Caco-2 (cell line): ENCODE measurements around the gene UGT1A6. TPM values are rescaled to one million over a fixed set of nuclear protein-coding genes. Genes with fewer than 3 reads are reported as not detected.

Experiments
- BruUV-seq: library from RNA; stranded (reverse); fragments of 400-500 nt; replicated peaks from 2 replicates; lab custom pipeline; 2021; lab: Mats Ljungman, UMichigan
- CTCF ChIA-PET: fragments of 300-600 bp; sonication (Branson Sonifier 250); formaldehyde crosslinking; loops from one replicate; lab custom pipeline; 2022; ENCODE audit warnings: antibody characterized with exemption; lab: Charles Lee
- POLR2A ChIA-PET: fragments of 300-600 bp; sonication (Branson Sonifier 250); formaldehyde crosslinking; loops from one replicate; lab custom pipeline; 2022; ENCODE audit warnings: antibody characterized with exemption; lab: Charles Lee
- DNase-seq, 2 experiments: peaks; one replicate each; pipeline versions ENCODE4 v3.0.0 to v3.0.0-alpha.2; 2020 to 2022
- H3K27me3 ChIP-seq: replicated peaks from 2 replicates; pipeline ENCODE4 v1.6.0; 2011; ENCODE audit warnings: low read length; ENCODE audit not compliant: control insufficient read depth, insufficient read depth
- H3K36me3 ChIP-seq: 2 replicates; pipeline ENCODE4 v1.5.1; 2011; ENCODE audit warnings: low read length; ENCODE audit not compliant: control insufficient read depth, insufficient read depth
- H3K4me1 ChIP-seq: fragments of 250-450 bp; sonication (Bioruptor Pico); 2 replicates; pipeline ENCODE4 v1.5.1; 2020; ENCODE audit warnings: mild to moderate bottlenecking
- H3K4me3 ChIP-seq: 2 replicates; pipeline ENCODE4 v1.5.1; 2011; ENCODE audit warnings: low read depth, mild to moderate bottlenecking, control low read depth, low read length
- H3K9me3 ChIP-seq: fragments of 250-450 bp; sonication (Bioruptor Pico); 2 replicates; pipeline ENCODE4 v1.5.1; 2020; ENCODE audit warnings: mild to moderate bottlenecking, moderate library complexity
- H3K27ac Mint-ChIP-seq: one replicate; pipeline ENCODE4 v1.8.0; 2022; ENCODE audit warnings: mixed read lengths; ENCODE audit not compliant: unreplicated experiment
- H3K27me3 Mint-ChIP-seq: one replicate; pipeline ENCODE4 v1.8.0; 2022; ENCODE audit warnings: mixed read lengths; ENCODE audit not compliant: insufficient read depth, unreplicated experiment
- H3K36me3 Mint-ChIP-seq: one replicate; pipeline ENCODE4 v1.8.0; 2022; ENCODE audit warnings: mild to moderate bottlenecking, mixed read lengths; ENCODE audit not compliant: insufficient read depth, unreplicated experiment
- H3K4me1 Mint-ChIP-seq: one replicate; pipeline ENCODE4 v1.8.0; 2022; ENCODE audit warnings: low read depth, mixed read lengths; ENCODE audit not compliant: unreplicated experiment
- H3K4me3 Mint-ChIP-seq: one replicate; pipeline ENCODE4 v1.8.0; 2022; ENCODE audit warnings: mild to moderate bottlenecking, moderate library complexity, mixed read lengths; ENCODE audit not compliant: unreplicated experiment
- H3K9me3 Mint-ChIP-seq: one replicate; pipeline ENCODE4 v1.8.0; 2022; ENCODE audit warnings: mixed read lengths; ENCODE audit not compliant: unreplicated experiment
- CTCF ChIP-seq, 2 experiments: fragments of 200-600 bp in 1 of 2; IDR thresholded peaks; 1 replicate in 1 of 2; 2 replicates in 1 of 2; pipeline versions ENCODE4 v1.5.1 to v1.8.0; 2011 to 2022; ENCODE audit warnings: antibody characterized with exemption in 1 of 2, control low read depth in 1 of 2, inconsistent platforms in 1 of 2, low read depth in 1 of 2, low read length in 1 of 2, mild to moderate bottlenecking in 1 of 2, moderate library complexity in 1 of 2; ENCODE audit not compliant: insufficient read depth in 1 of 2, severe bottlenecking in 1 of 2, unreplicated experiment in 1 of 2
- intact Hi-C: fragments of 100-400 bp; cut with micrococcal nuclease; formaldehyde crosslinking; loops from one replicate; pipeline ENCODE4 v1.10.0; 2022; ENCODE audit not compliant: unreplicated experiment
- total RNA-seq: library from RNA; stranded (reverse); gene quantifications from 2 replicates; pipeline ENCODE4 v1.2.3, GENCODE V29; 2022

The UGT1A6 gene
- total RNA-seq, 1 experiment from 2014 or later, result 33.9 TPM

GRCh38 chr2:233754872-233755611 is 62.4 kb downstream of the UGT1A6 start:
- TF ChIP-seq CTCF (IDR thresholded peaks at IDR 0.05; ENCODE audit: insufficient read depth in 1 of 2, low read depth in 1 of 2, low read length in 1 of 2, severe bottlenecking in 1 of 2, unreplicated experiment in 1 of 2), result no peak
- no peak overlapping the region for H3K4me3 Mint-ChIP-seq
- POLR2A ChIA-PET, result no interaction called here
- CTCF ChIA-PET, result no interaction called here
- intact Hi-C loops, result no loop called here
- peaks cover 7% of the 10 kb centered on the region for H3K9me3 ChIP-seq
- H3K9me3 Mint-ChIP-seq, result peaks cover 17% of the 10 kb centered on the region
- peaks cover 14% of the 10 kb centered on the region for H3K4me1 Mint-ChIP-seq
- H3K27me3 Mint-ChIP-seq, result no peaks in the 10 kb centered on the region
- no peak overlapping the region for H3K4me3 ChIP-seq
- peaks cover 6% of the 10 kb centered on the region for H3K36me3 Mint-ChIP-seq
- peaks cover 10% of the 10 kb centered on the region; the same call in 1 of the 2 replicates for H3K4me1 ChIP-seq
- H3K27ac Mint-ChIP-seq, result no peak overlapping the region
- H3K27me3 ChIP-seq, result no peaks in the 10 kb centered on the region
- BruUV-seq, result no TSS peak
- no peak for DNase-seq
- H3K36me3 ChIP-seq, result no peaks in the 10 kb centered on the region

GRCh38 chr2:233756429-233757081 is 63.9 kb downstream of the UGT1A6 start:
- no peak overlapping the region for H3K27ac Mint-ChIP-seq
- H3K4me1 ChIP-seq, result 0 out of 2 replicates have a peak, but pooled peaks cover 3% of the 10 kb centered on the region
- DNase-seq, result peak; percentile 22 to 51
- peaks cover 3% of the 10 kb centered on the region for H3K36me3 Mint-ChIP-seq
- no peaks in the 10 kb centered on the region for H3K27me3 Mint-ChIP-seq
- BruUV-seq, result no TSS peak
- peaks cover 11% of the 10 kb centered on the region for H3K4me1 Mint-ChIP-seq
- CTCF ChIA-PET, result no interaction called here
- H3K4me3 Mint-ChIP-seq, result no peak overlapping the region
- H3K9me3 Mint-ChIP-seq, result peaks cover 5% of the 10 kb centered on the region
- no peaks in the 10 kb centered on the region for H3K36me3 ChIP-seq
- H3K9me3 ChIP-seq, result no peaks in the 10 kb centered on the region
- POLR2A ChIA-PET, result no interaction called here
- TF ChIP-seq CTCF (IDR thresholded peaks at IDR 0.05; ENCODE audit: insufficient read depth in 1 of 2, low read depth in 1 of 2, low read length in 1 of 2, severe bottlenecking in 1 of 2, unreplicated experiment in 1 of 2), result no peak
- no peaks in the 10 kb centered on the region for H3K27me3 ChIP-seq
- intact Hi-C loops, result no loop called here
- H3K4me3 ChIP-seq, result no peak overlapping the region

- BruUV-seq, result no TSS peak
- H3K4me3 ChIP-seq, result no peak overlapping the region
- H3K27me3 Mint-ChIP-seq, result no peaks in the 10 kb centered on the region
- CTCF ChIA-PET, result no interaction called here
- intact Hi-C loops, result no loop called here
- H3K27ac Mint-ChIP-seq, result no peak overlapping the region
- DNase-seq, result no peak
- H3K4me1 ChIP-seq, result no peaks in the 10 kb centered on the region
- H3K4me1 Mint-ChIP-seq, result peaks cover 7% of the 10 kb centered on the region
- H3K4me3 Mint-ChIP-seq, result no peak overlapping the region
- POLR2A ChIA-PET, result no interaction called here
- H3K27me3 ChIP-seq, result no peaks in the 10 kb centered on the region
- H3K9me3 Mint-ChIP-seq, result no peaks in the 10 kb centered on the region
- no peak for TF ChIP-seq CTCF (IDR thresholded peaks at IDR 0.05; ENCODE audit: insufficient read depth in 1 of 2, low read depth in 1 of 2, low read length in 1 of 2, severe bottlenecking in 1 of 2, unreplicated experiment in 1 of 2)
- H3K36me3 Mint-ChIP-seq, result no peaks in the 10 kb centered on the region
- H3K36me3 ChIP-seq, result no peaks in the 10 kb centered on the region
- H3K9me3 ChIP-seq, result no peaks in the 10 kb centered on the region
Observed at GRCh38 chr2:233758141-233758540, 65.5 kb downstream of the UGT1A6 start.
